Measurements from ENCODE around the gene SIRT1. TPM values are rescaled to one million over a fixed set of nuclear protein-coding genes. Genes with fewer than 3 reads are reported as not detected.
"Not testable (repeated sequence)": the region's sequence is repeated elsewhere in the genome, so short reads cannot be mapped to it uniquely, and the experiment has no call there.

Gene SIRT1
- polyA plus RNA-seq, 1 experiment = 16.9 TPM

DNA sequence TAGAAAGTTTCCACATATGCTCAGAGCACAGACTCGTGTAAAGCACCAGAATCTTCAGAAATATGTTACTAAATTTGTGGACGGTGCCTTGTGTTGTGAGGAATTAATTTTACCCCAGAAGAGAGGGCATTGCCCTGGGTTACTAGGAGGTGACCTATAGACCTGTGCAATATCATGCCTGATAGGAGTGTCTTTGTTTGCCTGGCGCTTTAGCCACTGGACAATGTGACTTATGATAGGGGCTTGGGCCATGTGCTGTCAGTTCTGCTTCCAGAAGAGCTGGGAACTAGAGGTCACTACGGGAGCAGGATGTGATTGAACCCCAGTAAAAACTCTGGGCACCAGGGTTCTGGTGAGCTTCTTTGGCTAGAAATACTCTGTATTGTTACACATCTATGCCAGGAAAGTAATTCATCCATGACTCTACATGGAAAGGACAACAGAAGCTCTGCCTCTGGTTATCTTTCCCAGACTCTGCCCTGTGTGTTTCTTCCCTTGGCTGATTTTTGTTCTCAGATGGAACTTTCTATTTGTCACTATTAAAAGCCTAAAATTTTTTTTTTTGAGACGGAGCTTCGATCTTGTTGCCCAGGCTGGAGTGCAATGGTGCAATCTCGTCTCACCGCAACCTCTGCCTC is 75.5 kb downstream of the SIRT1 start:
- DNase-seq (ENCODE audit: low read depth, low spot score) = no peak
- TF ChIP-seq, protein P1, sequence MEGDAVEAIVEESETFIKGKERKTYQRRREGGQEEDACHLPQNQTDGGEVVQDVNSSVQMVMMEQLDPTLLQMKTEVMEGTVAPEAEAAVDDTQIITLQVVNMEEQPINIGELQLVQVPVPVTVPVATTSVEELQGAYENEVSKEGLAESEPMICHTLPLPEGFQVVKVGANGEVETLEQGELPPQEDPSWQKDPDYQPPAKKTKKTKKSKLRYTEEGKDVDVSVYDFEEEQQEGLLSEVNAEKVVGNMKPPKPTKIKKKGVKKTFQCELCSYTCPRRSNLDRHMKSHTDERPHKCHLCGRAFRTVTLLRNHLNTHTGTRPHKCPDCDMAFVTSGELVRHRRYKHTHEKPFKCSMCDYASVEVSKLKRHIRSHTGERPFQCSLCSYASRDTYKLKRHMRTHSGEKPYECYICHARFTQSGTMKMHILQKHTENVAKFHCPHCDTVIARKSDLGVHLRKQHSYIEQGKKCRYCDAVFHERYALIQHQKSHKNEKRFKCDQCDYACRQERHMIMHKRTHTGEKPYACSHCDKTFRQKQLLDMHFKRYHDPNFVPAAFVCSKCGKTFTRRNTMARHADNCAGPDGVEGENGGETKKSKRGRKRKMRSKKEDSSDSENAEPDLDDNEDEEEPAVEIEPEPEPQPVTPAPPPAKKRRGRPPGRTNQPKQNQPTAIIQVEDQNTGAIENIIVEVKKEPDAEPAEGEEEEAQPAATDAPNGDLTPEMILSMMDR (IDR thresholded peaks at IDR 0.05; ENCODE audit: low read depth, low read length) = no peak
- H3K9me3 ChIP-seq (ENCODE audit: control insufficient read depth, insufficient read depth, low read length) = no peaks in the 10 kb centered on the region
- H3K27ac ChIP-seq (ENCODE audit: low read depth, low read length) = no peak overlapping the region
- H3K27me3 ChIP-seq (ENCODE audit: control insufficient read depth, insufficient read depth, low read length) = no peaks in the 10 kb centered on the region
- POLR2A ChIA-PET = no interaction called here
- no peak overlapping the region for H3K4me3 ChIP-seq (ENCODE audit: low read depth, low read length)
- CTCF ChIA-PET = interaction anchor here (0.7 kb wide), 1 partner anchor 17 kb away, joined by 4 read pairs; no protein-coding TSS in a partner anchor

DNA sequence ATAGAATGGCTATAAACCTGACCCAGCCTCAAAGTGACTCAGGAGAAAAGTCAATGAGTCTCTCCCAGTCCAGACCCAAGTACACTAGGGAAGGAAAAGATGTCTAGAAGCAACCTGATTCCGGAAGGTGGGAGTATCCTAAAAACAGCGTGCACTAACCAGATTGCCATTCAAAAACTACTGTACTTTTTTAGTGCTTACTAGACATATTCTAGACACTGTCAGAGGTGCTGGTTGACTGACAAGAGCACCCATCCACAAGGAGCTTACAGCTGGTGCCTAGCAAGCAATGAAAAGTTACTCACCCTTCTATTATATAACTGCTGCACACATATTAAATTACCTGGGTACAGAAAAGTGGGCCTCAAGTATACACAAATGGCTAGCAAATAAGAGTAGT is 81.0 kb downstream of the SIRT1 start:
- Histone ChIP-seq H3K4me3 (ENCODE audit: low read depth, low read length) (no peak overlapping the region), H3K27ac (ENCODE audit: low read depth, low read length) (no peak overlapping the region), H3K9me3 (ENCODE audit: control insufficient read depth, insufficient read depth, low read length) (peaks cover 3% of the 10 kb centered on the region; the same call in 1 of the 2 replicates), H3K27me3 (ENCODE audit: control insufficient read depth, insufficient read depth, low read length) (no peaks in the 10 kb centered on the region)
- DNase-seq (ENCODE audit: low read depth, low spot score) = no peak
- ChIA-PET POLR2A (no interaction called here), CTCF (no interaction called here)
- TF ChIP-seq, protein P1 (IDR thresholded peaks at IDR 0.05; ENCODE audit: low read depth, low read length) = no peak

DNA sequence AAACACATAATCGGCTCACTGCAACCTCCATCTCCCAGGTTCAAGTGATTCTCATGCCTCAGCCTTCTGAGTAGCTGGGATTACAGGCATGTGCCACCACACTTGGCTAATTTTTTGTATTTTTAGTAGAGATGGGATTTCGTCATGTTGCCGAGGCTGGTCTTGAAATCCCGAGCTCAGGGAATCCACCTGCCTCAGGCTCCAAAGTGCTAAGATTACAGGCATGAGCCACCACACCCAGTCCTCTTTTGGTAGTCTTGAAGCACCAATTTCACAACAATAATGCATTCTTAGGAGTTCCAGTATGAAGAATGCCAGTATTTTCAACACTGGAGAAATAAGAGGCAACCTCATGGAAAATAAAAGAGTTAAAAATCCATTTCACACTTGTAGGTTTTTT is 81.6 kb downstream of the SIRT1 start:
- POLR2A ChIA-PET; H3K27me3 ChIP-seq (ENCODE audit: control insufficient read depth, insufficient read depth, low read length); CTCF ChIA-PET: not testable (repeated sequence)

More for the DNA sequence above, 81.6 kb downstream of the SIRT1 start:
- not testable (repeated sequence) for DNase-seq (ENCODE audit: low read depth, low spot score); H3K9me3 ChIP-seq (ENCODE audit: control insufficient read depth, insufficient read depth, low read length); H3K27ac ChIP-seq (ENCODE audit: low read depth, low read length); H3K4me3 ChIP-seq (ENCODE audit: low read depth, low read length)

Small RNA genes lying within 50 kb of the gene (small RNA-seq; reads per million reads assigned to genes)
- not detected for gene RNU6-523P (ENCODE audit: insufficient read length, low read depth)

Other genes starting within 250 kb of the SIRT1 start
- 0.21 and 0.26 TPM in 2 replicates for gene CTNNA3, start 188.5 kb upstream of the SIRT1 start, polyA plus RNA-seq (2011; rRNA removed)
- gene DNAJC12, start 46.5 kb upstream of the SIRT1 start, polyA plus RNA-seq (2011; rRNA removed) = 6.2 and 8.3 TPM in 2 replicates
- gene HERC4, start 190.6 kb downstream of the SIRT1 start, polyA plus RNA-seq (2011; rRNA removed) = 40.1 and 59.1 TPM in 2 replicates
- 2.6 and 2.9 TPM in 2 replicates for gene MYPN, start 224.8 kb downstream of the SIRT1 start, polyA plus RNA-seq (2011; rRNA removed)